NAMALWA (cell line): ENCODE data around the gene MBOAT2.

Experiments used
- DNase-seq: peaks from one replicate; pipeline ENCODE4 v3.0.0-alpha.2; 2015; ENCODE audit warnings: low spot score

Gene MBOAT2

GRCh38 chr2:9017411-9017810, 13.9 kb upstream of the MBOAT2 start:
- DNase-seq: no peak

GRCh38 chr2:9015998-9016397, 12.5 kb upstream of the MBOAT2 start:
- DNase-seq: no peak

DNA sequence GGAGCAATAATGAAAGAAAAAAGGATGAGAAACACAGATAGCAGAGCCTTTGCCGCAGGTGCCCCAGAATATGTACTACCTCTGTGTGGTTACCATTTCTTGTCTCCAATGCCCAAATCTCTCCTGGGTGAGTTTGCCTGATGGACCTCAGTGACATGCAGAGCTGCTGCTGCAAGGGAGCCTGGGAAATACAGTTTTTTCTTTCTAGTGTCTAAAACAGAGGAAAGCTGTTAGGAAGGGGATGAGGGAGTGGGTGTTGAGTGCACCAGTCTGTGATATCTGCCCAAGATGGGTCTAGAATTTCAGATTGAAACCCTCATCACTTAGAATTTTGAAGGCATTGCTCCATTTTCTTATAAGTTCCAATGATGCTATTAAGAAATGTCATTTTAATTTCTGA, 9.9 kb upstream of the MBOAT2 start:
- DNase-seq: no peak

DNA sequence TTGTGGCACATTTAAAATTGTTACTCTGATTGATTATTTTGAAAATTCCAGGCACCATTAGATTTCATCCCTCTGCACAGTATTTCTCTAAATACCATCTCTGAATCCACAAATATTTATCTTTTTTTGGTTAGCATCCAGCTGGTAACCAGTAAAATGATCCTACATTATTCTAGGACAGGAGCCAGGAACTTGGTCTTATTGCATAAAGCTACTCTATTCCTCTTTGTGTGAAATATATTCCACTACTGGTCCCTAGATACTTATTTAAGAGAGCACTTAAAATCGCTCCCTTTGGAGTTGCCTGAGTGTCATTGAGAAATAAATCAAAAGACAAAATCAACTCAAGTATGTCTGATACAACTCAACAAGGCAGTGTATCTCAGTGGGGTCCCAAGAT, 7.4 kb upstream of the MBOAT2 start:
- no peak for DNase-seq

GRCh38 chr2:9008951-9009664, 5.6 kb upstream of the MBOAT2 start:
- no peak for DNase-seq

GRCh38 chr2:9006368-9006767, 2.9 kb upstream of the MBOAT2 start:
- DNase-seq: no peak

DNA sequence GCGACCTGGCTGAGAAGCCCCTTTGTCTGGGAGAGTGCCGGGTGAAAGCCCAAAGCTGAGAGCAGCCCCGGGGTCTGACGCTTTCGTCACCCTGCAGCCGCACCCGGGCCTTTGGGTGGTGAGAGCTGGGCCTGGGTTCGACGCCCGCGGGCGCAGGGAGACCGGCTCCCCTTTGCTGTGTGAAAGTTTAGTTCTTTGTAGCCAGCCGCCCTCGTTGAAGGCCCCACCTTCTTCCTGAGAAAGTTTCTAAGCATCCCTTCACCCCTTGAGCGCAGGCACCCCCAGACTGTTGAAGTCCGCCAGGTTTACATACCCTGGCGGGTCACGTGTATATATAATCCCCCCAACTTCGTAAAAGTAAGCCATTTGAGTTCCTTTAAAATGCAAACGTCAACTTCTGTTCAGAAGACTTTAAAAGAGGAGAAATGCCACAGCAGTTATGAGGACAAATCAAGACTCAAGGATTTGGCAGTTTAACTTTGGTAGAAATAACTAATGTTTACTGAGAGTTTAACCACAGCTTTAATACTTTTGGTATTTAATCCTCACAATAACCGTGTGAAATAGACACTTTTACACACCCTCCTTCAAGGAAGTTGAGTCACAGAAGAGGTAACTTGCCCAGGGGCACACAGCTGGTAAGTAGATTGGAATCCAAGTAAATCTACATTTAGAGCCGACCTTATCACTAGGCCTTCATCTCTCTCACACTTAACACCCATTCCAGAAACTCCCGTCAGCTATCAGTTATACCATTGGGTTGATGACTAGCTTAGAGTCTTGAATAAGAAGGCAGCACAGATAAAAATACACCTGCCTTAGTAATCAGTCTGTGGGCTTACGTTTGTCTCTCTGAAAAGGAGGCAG, 1.1 kb upstream of the MBOAT2 start:
- peak; percentile 9 for DNase-seq

GRCh38 chr2:9003366-9003615, 193 bp downstream of the MBOAT2 start:
- no peak for DNase-seq

DNA sequence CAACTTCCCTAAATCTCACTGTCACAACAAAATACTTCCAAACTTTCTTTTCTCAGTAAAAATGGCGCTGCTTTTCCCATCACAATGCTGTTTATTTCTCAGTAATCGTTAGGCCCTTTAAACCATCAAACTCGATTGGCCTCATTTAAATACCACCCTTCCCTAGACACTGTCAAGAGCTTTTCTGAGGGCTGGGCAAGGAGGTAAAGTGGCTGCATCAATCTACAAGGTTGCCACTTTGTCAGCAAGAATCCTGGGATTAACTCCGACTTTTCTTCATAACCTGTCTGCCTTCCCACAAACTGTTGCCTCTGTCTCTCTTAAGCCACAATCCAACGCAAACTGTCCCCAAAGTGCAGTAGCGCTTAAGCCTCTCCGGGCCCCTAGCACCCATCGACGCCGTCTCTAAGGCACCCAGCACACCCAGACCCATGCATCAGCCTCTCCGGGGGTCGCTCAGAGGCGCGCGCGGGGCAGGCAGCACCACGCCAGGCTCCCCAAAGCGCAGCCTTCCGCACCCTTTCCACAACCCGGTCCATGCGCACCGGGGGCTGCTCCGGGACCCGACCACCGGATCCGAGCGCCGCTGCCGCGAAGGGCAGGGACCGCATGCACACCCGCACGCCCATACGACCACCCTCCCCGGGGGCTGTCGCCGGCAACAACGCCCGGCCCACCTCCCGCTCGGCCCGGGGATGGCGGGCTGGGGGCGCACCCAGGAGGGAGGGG, 683 bp downstream of the MBOAT2 start:
- peak; percentile 57 for DNase-seq

- no peak for DNase-seq
Observed at GRCh38 chr2:9002313-9002636, 1.2 kb downstream of the MBOAT2 start.

- DNase-seq: no peak
Observed at GRCh38 chr2:9001778-9002177, 1.7 kb downstream of the MBOAT2 start.

- DNase-seq: no peak
Observed at GRCh38 chr2:9001229-9001628, 2.3 kb downstream of the MBOAT2 start.

- no peak for DNase-seq
Observed at GRCh38 chr2:9000442-9000841, 3.0 kb downstream of the MBOAT2 start.

DNA sequence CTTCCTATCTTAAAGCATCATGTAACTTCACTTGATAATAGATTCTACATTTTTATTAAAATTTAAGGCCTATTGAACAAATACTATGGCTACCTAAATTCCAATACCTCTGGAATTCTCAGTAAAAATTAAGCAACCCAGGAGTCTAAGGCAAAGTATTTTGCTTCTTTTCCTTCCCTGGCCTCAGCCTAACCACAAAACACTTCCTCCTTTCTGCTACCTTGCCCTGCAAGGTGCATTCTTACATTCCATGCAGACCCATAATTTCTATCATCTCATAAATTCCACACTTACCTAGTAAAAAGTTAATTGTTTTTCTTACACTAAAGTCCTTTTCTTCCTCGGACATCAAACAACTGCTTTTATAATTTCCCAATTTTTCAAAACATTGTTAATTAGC, 3.7 kb downstream of the MBOAT2 start:
- DNase-seq: no peak

DNA sequence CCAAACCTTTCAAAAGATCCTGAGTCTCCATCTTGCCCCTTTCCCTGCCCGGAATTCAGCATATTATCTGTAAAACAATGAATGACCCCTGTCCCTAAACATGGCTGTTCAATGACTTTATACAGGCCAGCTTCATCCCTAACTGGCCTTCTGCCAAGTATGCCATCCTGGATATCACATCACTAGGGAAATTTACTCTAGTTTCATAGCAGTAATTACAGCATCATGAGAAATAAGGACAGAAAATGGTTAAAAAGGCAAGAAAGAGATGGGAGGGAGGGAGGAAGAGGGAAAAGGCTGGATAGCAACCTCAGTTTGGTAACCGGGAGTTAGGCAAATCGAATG, 4.4 kb downstream of the MBOAT2 start:
- no peak for DNase-seq

GRCh38 chr2:8998418-8999101, 4.9 kb downstream of the MBOAT2 start:
- DNase-seq: no peak

- no peak for DNase-seq
Observed at GRCh38 chr2:8997631-8998030, 5.9 kb downstream of the MBOAT2 start.

DNA sequence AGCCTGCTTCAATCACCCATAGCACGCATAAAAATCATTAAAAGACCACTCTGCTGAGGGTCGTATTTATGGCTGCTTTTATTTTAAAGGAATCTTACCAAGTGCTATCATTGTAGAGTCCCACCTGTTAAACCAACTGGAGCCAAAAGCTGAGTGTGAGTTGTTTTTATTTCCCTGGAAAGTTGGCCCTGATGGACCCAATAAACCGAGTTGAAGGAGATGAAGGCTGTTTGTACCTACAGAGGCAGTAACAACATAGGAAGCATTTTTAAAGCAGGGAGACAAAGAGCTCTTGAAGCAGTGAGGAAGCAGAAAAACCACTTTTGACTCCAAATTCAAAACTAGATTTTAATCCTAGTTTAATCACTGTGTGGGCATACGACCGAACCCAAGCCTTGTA, 6.4 kb downstream of the MBOAT2 start:
- DNase-seq: no peak

GRCh38 chr2:8996006-8996405, 7.5 kb downstream of the MBOAT2 start:
- no peak for DNase-seq

DNA sequence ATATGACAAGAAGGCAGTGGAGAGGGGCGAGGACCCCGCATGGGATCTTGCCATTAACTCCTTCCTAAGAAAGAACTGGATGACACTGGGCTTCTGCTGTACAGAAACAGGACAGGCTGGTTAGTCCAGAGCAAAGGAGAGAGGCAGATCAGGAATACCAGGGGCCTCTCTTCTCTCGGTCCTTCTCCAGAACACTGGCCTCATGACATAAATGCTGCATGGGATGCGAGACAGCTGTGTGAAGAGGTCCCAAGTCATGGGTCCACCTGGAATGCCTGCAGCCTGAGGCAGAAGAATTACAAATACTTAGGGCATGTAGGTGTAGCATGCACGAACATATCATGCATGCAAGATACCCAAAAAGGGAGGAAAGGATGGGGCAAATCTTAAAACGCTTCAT, 9.1 kb downstream of the MBOAT2 start:
- no peak for DNase-seq

GRCh38 chr2:8993902-8994278, 9.6 kb downstream of the MBOAT2 start:
- DNase-seq: no peak

DNA sequence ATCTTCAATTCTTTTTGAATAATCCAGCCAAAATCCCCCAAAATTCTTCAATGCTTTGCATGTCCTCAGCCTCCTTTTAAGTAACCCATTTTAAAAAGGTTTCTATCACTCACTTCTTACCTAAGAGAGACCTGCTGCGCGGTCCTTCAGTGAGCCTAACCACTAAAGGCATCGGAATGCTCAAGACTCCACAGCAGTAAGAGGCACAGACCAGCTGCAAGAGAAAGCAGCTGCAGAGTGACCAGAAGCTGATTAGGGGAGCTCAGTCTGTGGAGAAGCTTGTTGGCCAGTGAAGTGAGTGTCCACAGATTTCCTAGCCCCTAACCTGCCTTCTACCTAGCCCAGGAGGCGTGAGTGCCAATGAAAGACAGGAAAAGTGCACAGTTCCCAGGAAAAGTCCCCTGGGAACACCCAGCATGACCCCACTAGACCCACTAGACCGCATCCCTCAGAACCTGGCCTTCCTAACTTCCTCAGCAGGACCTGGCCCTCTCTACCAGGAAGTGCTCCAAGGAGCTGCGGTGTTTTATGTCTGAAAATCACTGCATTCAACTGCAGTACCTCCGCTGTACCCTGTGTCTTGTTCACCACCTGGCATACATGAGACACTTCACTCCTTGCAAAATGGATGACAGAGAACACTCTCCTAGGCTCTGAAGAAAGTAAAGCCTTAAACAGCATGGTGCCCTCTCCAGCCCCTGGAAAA, 10.1 kb downstream of the MBOAT2 start:
- no peak for DNase-seq
